GM18520 (cell line): ENCODE measurements around the gene SNX17.
"Not testable (repeated sequence)": the region's sequence is repeated elsewhere in the genome, so short reads cannot be mapped to it uniquely, and the experiment has no call there.

Source experiments
- ATAC-seq: cut with Tn5 transposase; IDR thresholded peaks from one replicate; pipeline ENCODE4 v1.9.1; 2021; ENCODE audit not compliant: unreplicated experiment

The SNX17 gene

GRCh38 chr2:27390822-27391679, 20.6 kb downstream of the SNX17 start:
- ATAC-seq: no peak

GRCh38 chr2:27393225-27393624, 22.8 kb downstream of the SNX17 start:
- no peak for ATAC-seq

GRCh38 chr2:27398962-27399361, 28.5 kb downstream of the SNX17 start:
- ATAC-seq: no peak

- no peak for ATAC-seq
Observed at GRCh38 chr2:27400348-27401135, 30.1 kb downstream of the SNX17 start.

GRCh38 chr2:27407798-27408491, 37.5 kb downstream of the SNX17 start:
- no peak for ATAC-seq

GRCh38 chr2:27408601-27409320, 38.3 kb downstream of the SNX17 start:
- peak; percentile 21 for ATAC-seq

GRCh38 chr2:27409321-27410073, 39.1 kb downstream of the SNX17 start, which contains the start of gene PPM1G:
Gene PPM1G (minus strand): TSS chr2:27409591. CDS start chr2:27409422, 169 bp downstream.
- peak; percentile 93 for ATAC-seq

GRCh38 chr2:27412419-27413152, 42.2 kb downstream of the SNX17 start:
- no peak for ATAC-seq

GRCh38 chr2:27416151-27416550, 45.7 kb downstream of the SNX17 start:
- ATAC-seq: no peak

- no peak for ATAC-seq
Observed at GRCh38 chr2:27420996-27421395, 50.6 kb downstream of the SNX17 start.

GRCh38 chr2:27421660-27422250, 51.3 kb downstream of the SNX17 start:
- no peak for ATAC-seq

- ATAC-seq: no peak
Observed at GRCh38 chr2:27422958-27423357, 52.5 kb downstream of the SNX17 start.

GRCh38 chr2:27425039-27425438, 54.6 kb downstream of the SNX17 start:
- not testable (repeated sequence) for ATAC-seq
